HG03565 (cell line): ENCODE results near the gene DEFB115.
"Not testable (repeated sequence)": the region's sequence is repeated elsewhere in the genome, so short reads cannot be mapped to it uniquely, and the experiment has no call there.

ENCODE experiments used
- ATAC-seq: cut with Tn5 transposase; IDR thresholded peaks from one replicate; pipeline ENCODE4 v1.9.1; 2021; ENCODE audit warnings: mild to moderate bottlenecking, moderate library complexity; ENCODE audit not compliant: unreplicated experiment

The DEFB115 gene, protein sequence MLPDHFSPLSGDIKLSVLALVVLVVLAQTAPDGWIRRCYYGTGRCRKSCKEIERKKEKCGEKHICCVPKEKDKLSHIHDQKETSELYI

GRCh38 chr20:31257364-31257763, at the start of gene DEFB115:
DEFB115 (plus strand) TSS chr20:31257664; CDS start chr20:31257664, 0 bp downstream.
- no peak for ATAC-seq

DNA sequence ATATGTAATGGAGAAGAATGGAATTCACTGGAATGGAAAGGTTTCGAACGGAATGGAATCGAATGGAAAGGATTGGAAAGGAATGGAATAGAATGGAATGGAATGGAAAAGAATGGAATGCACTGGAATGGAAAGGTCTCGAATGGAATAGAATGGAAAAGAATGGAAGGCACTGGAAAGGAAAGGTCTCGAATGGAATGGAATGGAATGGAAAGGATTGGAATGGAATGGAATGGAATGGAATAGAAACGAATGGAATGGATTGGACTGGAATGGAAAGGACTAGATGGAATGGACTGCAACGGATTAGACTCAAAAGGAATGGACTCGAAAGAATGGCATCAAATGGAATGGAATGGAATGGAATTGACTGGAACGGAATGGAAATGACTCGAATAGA, 20.5 kb upstream of the DEFB115 start:
- no peak for ATAC-seq

DNA sequence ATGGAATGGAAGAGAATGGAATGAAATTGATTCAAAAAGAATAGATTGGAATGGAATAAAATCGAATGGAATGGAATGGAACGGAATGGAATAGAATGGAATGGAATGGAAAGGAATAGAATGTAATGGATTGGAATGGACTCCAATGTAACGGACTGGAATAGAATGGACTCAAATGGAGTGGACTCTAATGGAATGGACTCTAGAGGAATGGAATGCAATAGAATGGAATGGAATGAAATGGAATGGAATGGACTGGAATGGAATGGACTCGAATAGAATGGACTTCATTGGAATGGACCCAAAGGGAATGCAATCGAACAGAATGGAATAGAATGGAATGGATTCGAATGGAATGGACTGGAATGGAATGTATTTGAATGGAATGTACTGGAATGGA, 19.7 kb upstream of the DEFB115 start:
- ATAC-seq, result no peak

- ATAC-seq, result no peak
Observed at GRCh38 chr20:31239139-31239538, 18.3 kb upstream of the DEFB115 start.

GRCh38 chr20:31256959-31257358, 505 bp upstream of the DEFB115 start:
- no peak for ATAC-seq

DNA sequence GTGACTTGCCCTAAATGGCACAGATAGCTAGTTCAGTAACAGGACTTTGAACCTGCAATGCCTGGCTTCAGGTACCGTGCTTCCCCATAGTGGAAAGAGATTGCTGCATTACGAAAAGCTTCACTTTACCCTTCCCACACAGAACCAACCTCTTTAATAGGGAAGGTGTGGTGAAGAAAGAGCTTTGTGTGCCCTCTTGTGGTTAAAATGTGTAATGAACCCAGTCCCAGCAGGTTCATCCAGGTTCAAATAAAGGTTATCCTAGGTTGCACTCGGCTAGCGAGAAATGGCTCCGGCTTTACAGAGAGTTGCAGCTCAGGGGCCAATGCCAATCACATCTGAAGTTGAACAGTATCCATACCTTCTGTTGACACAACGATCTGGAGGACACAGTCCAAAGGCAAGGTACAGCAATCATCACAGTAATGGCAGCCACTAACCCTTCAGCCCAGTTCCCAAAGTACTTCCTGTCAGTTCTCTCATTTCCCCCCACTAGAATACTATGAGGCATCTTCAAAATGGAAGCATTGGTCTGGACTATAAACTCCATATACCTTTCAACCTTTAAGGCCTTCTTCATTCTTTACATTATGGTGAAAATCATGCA, 3.0 kb downstream of the DEFB115 start:
- ATAC-seq, result no peak

GRCh38 chr20:31274441-31274840, 17.0 kb downstream of the DEFB115 start:
- no peak for ATAC-seq

GRCh38 chr20:31278178-31278577, 20.7 kb downstream of the DEFB115 start:
- ATAC-seq, result no peak

DNA sequence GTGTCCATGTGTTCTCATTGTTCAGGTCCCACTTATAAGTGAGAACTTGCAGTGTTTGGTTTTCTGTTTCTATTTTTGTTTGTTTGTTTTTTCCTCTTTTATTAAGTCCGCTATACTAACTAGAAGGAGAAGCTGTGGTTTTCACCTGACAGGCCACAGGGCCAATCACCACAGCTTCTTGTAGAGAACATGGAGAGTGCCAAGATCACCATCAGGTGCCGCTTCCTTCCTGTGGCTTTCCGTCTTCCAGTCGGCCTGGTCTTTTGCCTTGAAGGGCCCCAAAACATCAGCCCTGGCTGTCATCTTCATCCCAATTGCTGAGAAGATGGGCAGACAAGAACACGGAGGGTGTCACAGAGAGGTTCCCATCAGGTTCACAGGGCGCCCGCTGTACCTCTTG, 27.5 kb downstream of the DEFB115 start:
- not testable (repeated sequence) for ATAC-seq

GRCh38 chr20:31308535-31309162, 51.2 kb downstream of the DEFB115 start, which contains the start of gene DEFB116:
DEFB116 (minus strand) TSS chr20:31308585; CDS start chr20:31308585, 0 bp downstream.
- ATAC-seq, result no peak
